ENCODE data around the gene NFIC.

GRCh38 chr19:3477506-3477905, 111.1 kb downstream of the NFIC start:
- no peak for TF ChIP-seq CTCF (IDR thresholded peaks at IDR 0.05; ENCODE audit: low read length)
- no peak for TF ChIP-seq EZH2 (IDR thresholded peaks at IDR 0.05; ENCODE audit: borderline replicate concordance, low read length)

Data from OCI-LY1 (cell line).